PFSK-1 (cell line): ENCODE results near the gene APP.
A peak's percentile ranks its signal among the peaks of the same experiment; 100 is the strongest.

Experiments used
- FOXP2 ChIP-seq: optimal IDR thresholded peaks from 2 replicates; pipeline ENCODE3; 2011; ENCODE audit warnings: borderline replicate concordance, control low read depth, inconsistent platforms; ENCODE audit not compliant: insufficient read depth; ENCODE audit errors: extremely low read length, extremely low read depth
- POLR2AphosphoS5 ChIP-seq: IDR thresholded peaks from 2 replicates; pipeline ENCODE4 v1.6.1; 2012; ENCODE audit warnings: low read depth, mild to moderate bottlenecking, control low read depth, low read length, moderate library complexity
- SIN3A ChIP-seq: IDR thresholded peaks from 2 replicates; pipeline ENCODE4 v1.6.1; 2012; ENCODE audit warnings: mild to moderate bottlenecking, low read length, moderate library complexity, borderline replicate concordance; ENCODE audit not compliant: insufficient read depth
- TAF1 ChIP-seq: IDR thresholded peaks from 2 replicates; pipeline ENCODE4 v1.6.1; 2012; ENCODE audit warnings: low read length, control low read depth, borderline replicate concordance; ENCODE audit not compliant: insufficient read depth
- TF ChIP-seq, protein P1 (sequence below), 2 experiments: IDR thresholded peaks; 2 replicates each; pipeline versions ENCODE4 v1.6.1 to v1.8.0; 2011 to 2012; ENCODE audit warnings: low read depth in 2 of 2, low read length in 2 of 2, control low read depth in 1 of 2, inconsistent platforms in 1 of 2, mild to moderate bottlenecking in 1 of 2, moderate library complexity in 1 of 2; ENCODE audit not compliant: insufficient read depth in 1 of 2

Gene APP

DNA sequence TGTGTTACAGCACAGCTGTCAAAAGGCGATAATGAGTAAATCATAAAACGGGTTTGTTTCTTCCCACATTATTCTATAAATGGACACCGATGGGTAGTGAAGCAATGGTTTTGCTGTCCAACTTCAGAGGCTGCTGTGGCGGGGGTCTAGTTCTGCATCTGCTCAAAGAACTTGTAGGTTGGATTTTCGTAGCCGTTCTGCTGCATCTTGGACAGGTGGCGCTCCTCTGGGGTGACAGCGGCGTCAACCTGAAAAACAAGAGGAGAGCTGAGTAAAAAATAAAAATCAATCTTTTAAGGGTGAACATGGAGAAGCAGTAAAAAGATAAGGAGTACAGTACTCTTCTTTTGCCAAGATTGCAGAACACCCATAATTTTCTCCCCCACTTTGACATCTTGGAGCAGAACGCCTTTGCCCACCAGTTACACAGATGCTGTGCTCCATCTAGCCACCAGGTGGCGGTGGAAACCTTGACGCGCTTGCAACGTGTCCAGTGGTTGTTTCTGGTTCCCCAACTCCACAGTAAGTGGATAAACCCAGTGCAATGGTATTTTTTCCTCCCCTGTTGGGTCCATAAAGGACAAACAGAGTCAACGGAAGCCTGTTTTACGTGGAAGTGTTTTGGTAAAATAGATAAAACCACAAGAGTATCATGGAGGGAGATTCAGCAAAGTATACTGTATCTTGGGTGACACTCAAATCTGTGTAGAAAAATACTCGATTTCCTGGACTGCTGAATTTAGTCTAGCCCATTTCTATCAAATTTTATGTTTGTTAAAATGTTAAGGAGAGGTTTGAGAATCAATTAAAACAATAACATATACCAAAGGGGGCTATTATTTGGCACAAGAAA, 288.8 kb downstream of the APP start:
- TF ChIP-seq SIN3A (no peak), POLR2AphosphoS5 (0 out of 2 replicates have a peak, but pooled peaks have one; percentile 4)

DNA sequence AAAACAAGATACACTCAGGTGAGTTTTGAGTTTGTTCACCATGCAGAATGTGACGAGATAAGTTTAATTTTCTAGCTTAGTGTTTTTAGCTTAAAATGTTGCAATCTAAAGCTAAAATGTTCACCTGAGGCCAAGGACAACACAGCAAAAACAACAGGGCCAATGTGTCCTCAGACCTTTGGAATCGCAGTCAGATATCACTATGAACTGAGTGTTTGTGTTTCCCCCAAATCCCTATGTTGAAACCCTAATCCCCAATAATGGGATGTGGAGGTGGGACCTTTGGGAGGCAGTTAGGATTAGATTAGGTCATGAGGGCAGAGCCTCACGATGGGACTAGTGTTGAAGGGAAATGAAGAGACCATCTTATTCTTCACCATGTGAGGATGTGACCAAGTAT, 291.4 kb downstream of the APP start:
- TF ChIP-seq POLR2AphosphoS5 (no peak), FOXP2 (no peak), TAF1 (no peak), SIN3A (no peak)
- TF ChIP-seq, protein P1, sequence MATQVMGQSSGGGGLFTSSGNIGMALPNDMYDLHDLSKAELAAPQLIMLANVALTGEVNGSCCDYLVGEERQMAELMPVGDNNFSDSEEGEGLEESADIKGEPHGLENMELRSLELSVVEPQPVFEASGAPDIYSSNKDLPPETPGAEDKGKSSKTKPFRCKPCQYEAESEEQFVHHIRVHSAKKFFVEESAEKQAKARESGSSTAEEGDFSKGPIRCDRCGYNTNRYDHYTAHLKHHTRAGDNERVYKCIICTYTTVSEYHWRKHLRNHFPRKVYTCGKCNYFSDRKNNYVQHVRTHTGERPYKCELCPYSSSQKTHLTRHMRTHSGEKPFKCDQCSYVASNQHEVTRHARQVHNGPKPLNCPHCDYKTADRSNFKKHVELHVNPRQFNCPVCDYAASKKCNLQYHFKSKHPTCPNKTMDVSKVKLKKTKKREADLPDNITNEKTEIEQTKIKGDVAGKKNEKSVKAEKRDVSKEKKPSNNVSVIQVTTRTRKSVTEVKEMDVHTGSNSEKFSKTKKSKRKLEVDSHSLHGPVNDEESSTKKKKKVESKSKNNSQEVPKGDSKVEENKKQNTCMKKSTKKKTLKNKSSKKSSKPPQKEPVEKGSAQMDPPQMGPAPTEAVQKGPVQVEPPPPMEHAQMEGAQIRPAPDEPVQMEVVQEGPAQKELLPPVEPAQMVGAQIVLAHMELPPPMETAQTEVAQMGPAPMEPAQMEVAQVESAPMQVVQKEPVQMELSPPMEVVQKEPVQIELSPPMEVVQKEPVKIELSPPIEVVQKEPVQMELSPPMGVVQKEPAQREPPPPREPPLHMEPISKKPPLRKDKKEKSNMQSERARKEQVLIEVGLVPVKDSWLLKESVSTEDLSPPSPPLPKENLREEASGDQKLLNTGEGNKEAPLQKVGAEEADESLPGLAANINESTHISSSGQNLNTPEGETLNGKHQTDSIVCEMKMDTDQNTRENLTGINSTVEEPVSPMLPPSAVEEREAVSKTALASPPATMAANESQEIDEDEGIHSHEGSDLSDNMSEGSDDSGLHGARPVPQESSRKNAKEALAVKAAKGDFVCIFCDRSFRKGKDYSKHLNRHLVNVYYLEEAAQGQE (IDR thresholded peaks at IDR 0.05; ENCODE audit: insufficient read depth in 1 of 2, low read depth in 2 of 2, low read length in 2 of 2) = no peak

DNA sequence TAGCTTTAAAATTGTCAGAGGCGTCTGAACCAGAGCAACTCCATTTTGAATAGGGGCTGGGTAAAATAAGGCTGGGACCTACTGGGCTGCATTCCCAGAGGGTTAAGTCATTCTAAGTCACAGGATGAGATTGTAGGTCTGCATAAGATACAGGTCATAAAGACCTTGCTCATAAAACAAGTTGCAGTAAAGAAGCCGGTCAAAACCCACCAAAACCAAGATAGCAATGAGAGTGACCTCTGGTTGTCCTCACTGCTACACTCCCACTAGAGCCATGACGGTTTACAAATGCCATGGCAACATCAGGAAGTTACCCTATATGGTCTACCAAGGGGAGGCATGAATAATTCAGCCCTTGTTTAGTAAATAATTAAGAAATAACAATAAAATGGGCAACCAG, 292.2 kb downstream of the APP start:
- TF ChIP-seq, protein P1 (IDR thresholded peaks at IDR 0.05; ENCODE audit: insufficient read depth in 1 of 2, low read depth in 2 of 2, low read length in 2 of 2) = no peak
- TF ChIP-seq TAF1 (no peak), SIN3A (no peak), POLR2AphosphoS5 (no peak), FOXP2 (no peak)

DNA sequence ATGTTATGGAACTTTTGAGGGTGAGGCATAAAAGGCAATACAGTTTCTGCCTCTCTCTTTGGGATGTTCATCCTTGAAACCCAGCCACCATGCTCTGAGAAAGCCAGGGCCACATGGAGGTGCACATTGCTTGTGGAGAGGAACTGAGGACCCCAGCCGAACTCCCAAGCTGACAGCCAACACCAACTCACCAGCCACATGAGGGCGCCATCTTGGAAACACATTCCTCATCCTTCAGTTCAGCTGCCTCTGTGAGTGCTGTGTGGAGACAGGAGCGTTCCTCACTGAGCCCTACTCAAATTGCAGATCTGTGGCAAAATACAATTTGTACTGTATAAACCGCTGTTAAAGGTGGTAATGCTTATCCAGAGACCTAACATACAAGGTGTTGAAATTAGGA, 298.3 kb downstream of the APP start:
- TF ChIP-seq SIN3A = no peak
- TF ChIP-seq, protein P1 (IDR thresholded peaks at IDR 0.05; ENCODE audit: insufficient read depth in 1 of 2, low read depth in 2 of 2, low read length in 2 of 2) = no peak
- TF ChIP-seq TAF1 = no peak
- no peak for TF ChIP-seq POLR2AphosphoS5
- TF ChIP-seq FOXP2 = no peak

DNA sequence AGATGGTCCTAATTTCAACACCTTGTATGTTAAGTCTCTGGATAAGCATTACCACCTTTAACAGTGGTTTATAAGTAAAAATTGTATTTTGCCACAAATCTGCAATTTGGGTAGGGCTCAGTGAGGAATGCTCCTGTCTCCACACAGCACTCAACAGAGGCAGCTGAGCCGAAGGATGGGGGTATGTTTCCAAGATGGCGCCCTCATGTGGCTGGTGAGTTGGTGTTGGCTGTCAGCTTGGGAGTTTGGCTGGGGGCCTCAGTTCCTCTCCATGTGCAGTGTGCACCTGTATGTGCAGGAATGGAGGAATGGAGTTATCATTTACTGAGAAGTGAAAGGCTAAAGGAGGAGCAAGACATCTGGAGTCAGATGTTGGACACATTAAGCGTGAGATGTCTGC, 299.0 kb downstream of the APP start:
- TF ChIP-seq POLR2AphosphoS5 (no peak), FOXP2 (no peak), TAF1 (no peak), SIN3A (no peak)
- TF ChIP-seq, protein P1 (IDR thresholded peaks at IDR 0.05; ENCODE audit: insufficient read depth in 1 of 2, low read depth in 2 of 2, low read length in 2 of 2) = no peak
